A549 (cell line): ENCODE measurements around the gene ADH5.

ENCODE experiments used
- CBX2 ChIP-seq: fragments of 200-600 bp; sonication (generic); IDR thresholded peaks from 2 replicates; pipeline ENCODE4 v1.6.1; 2016; ENCODE audit warnings: low read depth, mild to moderate bottlenecking, borderline replicate concordance
- GATA3 ChIP-seq: IDR thresholded peaks from 2 replicates; pipeline ENCODE4 v1.6.1; 2012; ENCODE audit warnings: borderline replicate concordance
- HOXB13 ChIP-seq: fragments of 250-450 bp; sonication (Bioruptor Pico); IDR thresholded peaks from 2 replicates; pipeline ENCODE4 v1.5.0; 2020; ENCODE audit warnings: low read depth, mild to moderate bottlenecking, moderate library complexity
- HOXB5 ChIP-seq: fragments of 250-450 bp; sonication (Bioruptor Pico); IDR thresholded peaks from 2 replicates; pipeline ENCODE4 v1.5.0; 2020; ENCODE audit warnings: mild to moderate bottlenecking, moderate library complexity
- KDM5A ChIP-seq: fragments of 200-600 bp; sonication (generic); IDR thresholded peaks from 2 replicates; pipeline ENCODE4 v1.6.1; 2016; ENCODE audit warnings: antibody characterized with exemption, mild to moderate bottlenecking
- MAFK ChIP-seq: fragments of 450-650 bp; IDR thresholded peaks from 2 replicates; pipeline ENCODE4 v1.6.1; 2014; ENCODE audit not compliant: partially characterized antibody
- NFE2L2 ChIP-seq: fragments of 150-350 bp; conservative IDR thresholded peaks from 2 replicates; pipeline ENCODE4 v1.6.1; 2014; ENCODE audit warnings: low read length
- POLR2A ChIP-seq: IDR thresholded peaks from 2 replicates; pipeline ENCODE4 v1.6.1; 2012; ENCODE audit warnings: mild to moderate bottlenecking, low read length
- POLR2AphosphoS2 ChIP-seq: conservative IDR thresholded peaks from 2 replicates; pipeline ENCODE4 v1.6.1; 2012; ENCODE audit warnings: low read length, improper control_type of control experiment, inconsistent platforms
- RAD21 ChIP-seq, 2 experiments: fragments of >200 bp in 1 of 2; sonication (Bioruptor Twin) in 1 of 2; formaldehyde crosslinking in 1 of 2; IDR thresholded peaks in 1 of 2; conservative IDR thresholded peaks in 1 of 2; 2 replicates in 1 of 2; 3 replicates in 1 of 2; pipeline ENCODE4 v1.6.1; 2012 to 2018; ENCODE audit warnings: inconsistent platforms in 1 of 2
- TP53 ChIP-seq: fragments of 250-450 bp; sonication (Bioruptor Pico); IDR thresholded peaks from 2 replicates; pipeline ENCODE4 v1.5.0; 2021; ENCODE audit warnings: mild to moderate bottlenecking, moderate library complexity
- TF ChIP-seq, protein P1 (sequence below): fragments of 200-600 bp; sonication (generic); IDR thresholded peaks from 2 replicates; pipeline ENCODE4 v1.6.1; 2016; ENCODE audit warnings: antibody characterized with exemption, mild to moderate bottlenecking, moderate library complexity
- TF ChIP-seq, protein P2 (sequence below): fragments of 150-350 bp; IDR thresholded peaks from 2 replicates; pipeline ENCODE4 v1.6.1; 2014; ENCODE audit warnings: low read depth, mild to moderate bottlenecking, low read length
- TF ChIP-seq, protein P3 (sequence below): fragments of >200 bp; sonication (Bioruptor Twin); formaldehyde crosslinking; IDR thresholded peaks from 3 replicates; pipeline ENCODE4 v1.5.1; 2016

DNA sequence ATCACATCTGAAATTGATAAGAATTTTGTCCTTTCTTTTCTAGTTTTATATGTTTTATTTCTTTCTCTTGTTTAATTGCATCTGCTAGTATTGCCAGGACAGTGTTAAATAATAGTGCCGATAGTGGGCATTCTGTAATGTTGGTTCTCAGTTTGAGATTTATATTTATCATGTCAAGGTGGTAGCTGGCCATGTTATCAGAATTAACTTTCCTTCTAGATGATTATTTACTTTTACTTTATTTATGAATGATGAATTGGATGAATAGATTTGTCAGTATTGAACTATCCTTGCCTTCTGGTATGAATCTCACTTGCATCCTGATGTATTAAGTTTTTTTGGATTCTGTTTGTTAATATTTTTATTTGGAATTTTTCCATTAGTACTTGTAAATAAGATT, 50.4 kb downstream of the ADH5 start:
- TF ChIP-seq, protein P1, sequence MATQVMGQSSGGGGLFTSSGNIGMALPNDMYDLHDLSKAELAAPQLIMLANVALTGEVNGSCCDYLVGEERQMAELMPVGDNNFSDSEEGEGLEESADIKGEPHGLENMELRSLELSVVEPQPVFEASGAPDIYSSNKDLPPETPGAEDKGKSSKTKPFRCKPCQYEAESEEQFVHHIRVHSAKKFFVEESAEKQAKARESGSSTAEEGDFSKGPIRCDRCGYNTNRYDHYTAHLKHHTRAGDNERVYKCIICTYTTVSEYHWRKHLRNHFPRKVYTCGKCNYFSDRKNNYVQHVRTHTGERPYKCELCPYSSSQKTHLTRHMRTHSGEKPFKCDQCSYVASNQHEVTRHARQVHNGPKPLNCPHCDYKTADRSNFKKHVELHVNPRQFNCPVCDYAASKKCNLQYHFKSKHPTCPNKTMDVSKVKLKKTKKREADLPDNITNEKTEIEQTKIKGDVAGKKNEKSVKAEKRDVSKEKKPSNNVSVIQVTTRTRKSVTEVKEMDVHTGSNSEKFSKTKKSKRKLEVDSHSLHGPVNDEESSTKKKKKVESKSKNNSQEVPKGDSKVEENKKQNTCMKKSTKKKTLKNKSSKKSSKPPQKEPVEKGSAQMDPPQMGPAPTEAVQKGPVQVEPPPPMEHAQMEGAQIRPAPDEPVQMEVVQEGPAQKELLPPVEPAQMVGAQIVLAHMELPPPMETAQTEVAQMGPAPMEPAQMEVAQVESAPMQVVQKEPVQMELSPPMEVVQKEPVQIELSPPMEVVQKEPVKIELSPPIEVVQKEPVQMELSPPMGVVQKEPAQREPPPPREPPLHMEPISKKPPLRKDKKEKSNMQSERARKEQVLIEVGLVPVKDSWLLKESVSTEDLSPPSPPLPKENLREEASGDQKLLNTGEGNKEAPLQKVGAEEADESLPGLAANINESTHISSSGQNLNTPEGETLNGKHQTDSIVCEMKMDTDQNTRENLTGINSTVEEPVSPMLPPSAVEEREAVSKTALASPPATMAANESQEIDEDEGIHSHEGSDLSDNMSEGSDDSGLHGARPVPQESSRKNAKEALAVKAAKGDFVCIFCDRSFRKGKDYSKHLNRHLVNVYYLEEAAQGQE: no peak
- TF ChIP-seq POLR2AphosphoS2: no peak
- no peak for TF ChIP-seq KDM5A
- no peak for TF ChIP-seq MAFK
- TF ChIP-seq POLR2A: no peak
- no peak for TF ChIP-seq HOXB5 (CRISPR knock-in tag)
- TF ChIP-seq, protein P2, sequence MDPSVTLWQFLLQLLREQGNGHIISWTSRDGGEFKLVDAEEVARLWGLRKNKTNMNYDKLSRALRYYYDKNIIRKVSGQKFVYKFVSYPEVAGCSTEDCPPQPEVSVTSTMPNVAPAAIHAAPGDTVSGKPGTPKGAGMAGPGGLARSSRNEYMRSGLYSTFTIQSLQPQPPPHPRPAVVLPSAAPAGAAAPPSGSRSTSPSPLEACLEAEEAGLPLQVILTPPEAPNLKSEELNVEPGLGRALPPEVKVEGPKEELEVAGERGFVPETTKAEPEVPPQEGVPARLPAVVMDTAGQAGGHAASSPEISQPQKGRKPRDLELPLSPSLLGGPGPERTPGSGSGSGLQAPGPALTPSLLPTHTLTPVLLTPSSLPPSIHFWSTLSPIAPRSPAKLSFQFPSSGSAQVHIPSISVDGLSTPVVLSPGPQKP: no peak
- TF ChIP-seq, protein P3, sequence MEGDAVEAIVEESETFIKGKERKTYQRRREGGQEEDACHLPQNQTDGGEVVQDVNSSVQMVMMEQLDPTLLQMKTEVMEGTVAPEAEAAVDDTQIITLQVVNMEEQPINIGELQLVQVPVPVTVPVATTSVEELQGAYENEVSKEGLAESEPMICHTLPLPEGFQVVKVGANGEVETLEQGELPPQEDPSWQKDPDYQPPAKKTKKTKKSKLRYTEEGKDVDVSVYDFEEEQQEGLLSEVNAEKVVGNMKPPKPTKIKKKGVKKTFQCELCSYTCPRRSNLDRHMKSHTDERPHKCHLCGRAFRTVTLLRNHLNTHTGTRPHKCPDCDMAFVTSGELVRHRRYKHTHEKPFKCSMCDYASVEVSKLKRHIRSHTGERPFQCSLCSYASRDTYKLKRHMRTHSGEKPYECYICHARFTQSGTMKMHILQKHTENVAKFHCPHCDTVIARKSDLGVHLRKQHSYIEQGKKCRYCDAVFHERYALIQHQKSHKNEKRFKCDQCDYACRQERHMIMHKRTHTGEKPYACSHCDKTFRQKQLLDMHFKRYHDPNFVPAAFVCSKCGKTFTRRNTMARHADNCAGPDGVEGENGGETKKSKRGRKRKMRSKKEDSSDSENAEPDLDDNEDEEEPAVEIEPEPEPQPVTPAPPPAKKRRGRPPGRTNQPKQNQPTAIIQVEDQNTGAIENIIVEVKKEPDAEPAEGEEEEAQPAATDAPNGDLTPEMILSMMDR: no peak
- TF ChIP-seq GATA3: no peak
- TF ChIP-seq CBX2: no peak
- TF ChIP-seq HOXB13: no peak
- no peak for TF ChIP-seq TP53
- no peak for TF ChIP-seq NFE2L2
- TF ChIP-seq RAD21 (conservative IDR thresholded peaks at IDR 0.05 in 1 of 2, IDR thresholded peaks at IDR 0.05 in 1 of 2): no peak
